ENCODE results near the gene TPRKB. TPM values are rescaled to one million over a fixed set of nuclear protein-coding genes. Genes with fewer than 3 reads are reported as not detected.

The TPRKB gene
- total and polyA plus RNA-seq, 2 donors (not counting 1 experiment from before 2014, with no cell fraction given) = 24.3 to 31.2 TPM

DNA sequence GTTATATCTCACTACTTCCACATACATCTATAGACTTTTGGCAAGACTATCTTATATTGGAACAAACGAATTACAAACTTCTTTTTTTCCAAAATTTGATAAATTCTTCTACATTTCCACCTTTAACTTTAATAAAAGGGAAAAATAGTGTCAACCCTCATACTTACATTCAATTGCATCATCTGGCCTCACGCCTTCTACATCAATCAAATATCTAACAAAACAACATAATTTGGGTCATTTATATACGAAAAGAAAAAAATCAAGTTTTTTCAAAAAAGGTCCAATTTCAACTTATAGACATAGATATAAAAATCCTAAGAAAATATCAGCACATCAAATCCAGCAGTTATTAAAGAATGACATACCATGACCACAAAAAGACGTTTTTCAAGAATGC lies 29.8 kb upstream of the TPRKB start:
- Histone ChIP-seq H3K9ac (ENCODE audit: low read length) (no peak overlapping the region), H3K27ac (ENCODE audit: low read length in 2 of 2) (no peak overlapping the region), H3K79me2 (ENCODE audit: control insufficient read depth, insufficient read depth, low read length) (no peaks in the 10 kb centered on the region), H3K27me3 (replicated peaks in 1 of 4; ENCODE audit: control extremely low read depth in 1 of 4, control insufficient read depth in 3 of 4, insufficient read depth in 4 of 4, low read length in 3 of 4) (no peaks in the 10 kb centered on the region), H3K9me3 (ENCODE audit: control extremely low read depth in 1 of 3, control insufficient read depth in 2 of 3, insufficient read depth in 1 of 3, low read length in 2 of 3) (no peaks in the 10 kb centered on the region), H2AFZ (ENCODE audit: insufficient read depth, low read depth, low read length, poor library complexity, severe bottlenecking) (no peak overlapping the region), H3K4me3 (ENCODE audit: control extremely low read depth in 1 of 5, extremely low read depth in 1 of 5, insufficient read depth in 1 of 5, low read depth in 2 of 5, low read length in 4 of 5) (no peak overlapping the region), H3K4me1 (ENCODE audit: control insufficient read depth in 2 of 2, insufficient read depth in 2 of 2, low read length in 2 of 2) (no peaks in the 10 kb centered on the region), H3K36me3 (replicated peaks in 1 of 2; ENCODE audit: control extremely low read depth in 1 of 2, control insufficient read depth in 1 of 2, extremely low read depth in 1 of 2, insufficient read depth in 2 of 2, low read length in 1 of 2) (peaks cover 12 to 63% of the 10 kb centered on the region in 2 experiments), H3K4me2 (replicated peaks; ENCODE audit: low read depth, low read length, poor library complexity, severe bottlenecking) (no peak overlapping the region), H4K20me1 (ENCODE audit: control insufficient read depth, insufficient read depth, low read length, poor library complexity, severe bottlenecking) (peaks cover 19% of the 10 kb centered on the region)
- CTCF ChIA-PET = no interaction called here
- H3K27me3 Mint-ChIP-seq = no peaks in the 10 kb centered on the region
- H3K27ac Mint-ChIP-seq = no peak overlapping the region
- H3K9me3 Mint-ChIP-seq (ENCODE audit: insufficient read depth) = no peaks in the 10 kb centered on the region
- H3K4me1 Mint-ChIP-seq = no peaks in the 10 kb centered on the region
- POLR2A ChIA-PET = no interaction called here
- ATAC-seq (ENCODE audit: low read depth) (no peak), DNase-seq (no peak)
- no CpG with 5 or more reads among the region's 4 CpGs for WGBS (ENCODE audit: insufficient coverage)
- H3K4me3 Mint-ChIP-seq = no peak overlapping the region
- TF ChIP-seq, protein P1, sequence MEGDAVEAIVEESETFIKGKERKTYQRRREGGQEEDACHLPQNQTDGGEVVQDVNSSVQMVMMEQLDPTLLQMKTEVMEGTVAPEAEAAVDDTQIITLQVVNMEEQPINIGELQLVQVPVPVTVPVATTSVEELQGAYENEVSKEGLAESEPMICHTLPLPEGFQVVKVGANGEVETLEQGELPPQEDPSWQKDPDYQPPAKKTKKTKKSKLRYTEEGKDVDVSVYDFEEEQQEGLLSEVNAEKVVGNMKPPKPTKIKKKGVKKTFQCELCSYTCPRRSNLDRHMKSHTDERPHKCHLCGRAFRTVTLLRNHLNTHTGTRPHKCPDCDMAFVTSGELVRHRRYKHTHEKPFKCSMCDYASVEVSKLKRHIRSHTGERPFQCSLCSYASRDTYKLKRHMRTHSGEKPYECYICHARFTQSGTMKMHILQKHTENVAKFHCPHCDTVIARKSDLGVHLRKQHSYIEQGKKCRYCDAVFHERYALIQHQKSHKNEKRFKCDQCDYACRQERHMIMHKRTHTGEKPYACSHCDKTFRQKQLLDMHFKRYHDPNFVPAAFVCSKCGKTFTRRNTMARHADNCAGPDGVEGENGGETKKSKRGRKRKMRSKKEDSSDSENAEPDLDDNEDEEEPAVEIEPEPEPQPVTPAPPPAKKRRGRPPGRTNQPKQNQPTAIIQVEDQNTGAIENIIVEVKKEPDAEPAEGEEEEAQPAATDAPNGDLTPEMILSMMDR (IDR thresholded peaks at IDR 0.05) = no peak
- TF ChIP-seq EZH2 (IDR thresholded peaks at IDR 0.05; ENCODE audit: borderline replicate concordance, insufficient read depth, low read depth, low read length, poor library complexity, severe bottlenecking) = no peak
- intact Hi-C loops (cut with micrococcal nuclease) = no loop called here

DNA sequence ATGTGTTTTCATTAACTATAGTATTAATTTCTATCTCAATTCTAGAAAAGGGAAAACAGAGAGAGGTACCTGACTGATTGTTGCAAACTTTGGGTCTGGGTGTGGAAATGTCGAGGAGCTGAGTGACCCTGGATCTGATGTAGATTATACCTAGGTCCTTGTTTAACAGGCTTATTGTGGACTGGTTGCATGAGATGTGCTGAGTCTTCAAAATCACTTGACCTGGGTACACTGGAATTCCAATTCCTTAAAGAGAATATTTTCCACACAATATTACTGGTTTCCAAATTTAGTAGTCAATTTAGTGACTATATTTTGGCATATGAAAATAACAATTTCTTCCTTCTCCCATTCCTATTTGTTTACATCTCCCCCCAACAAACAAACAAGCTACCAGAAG lies 29.2 kb upstream of the TPRKB start:
- H2AFZ ChIP-seq (ENCODE audit: insufficient read depth, low read depth, low read length, poor library complexity, severe bottlenecking) = no peak overlapping the region
- no peaks in the 10 kb centered on the region for H3K27me3 Mint-ChIP-seq
- intact Hi-C loops (cut with micrococcal nuclease) = no loop called here
- ATAC-seq (ENCODE audit: low read depth) (no peak), DNase-seq (no peak)
- WGBS (ENCODE audit: insufficient coverage) = 100% methylated on average over 1 of the region's 1 CpG
- H3K4me1 ChIP-seq (ENCODE audit: control insufficient read depth in 2 of 2, insufficient read depth in 2 of 2, low read length in 2 of 2) = no peaks in the 10 kb centered on the region
- no peak overlapping the region for H3K27ac Mint-ChIP-seq
- H3K9ac ChIP-seq (ENCODE audit: low read length) = no peak overlapping the region
- TF ChIP-seq EZH2 (IDR thresholded peaks at IDR 0.05; ENCODE audit: borderline replicate concordance, insufficient read depth, low read depth, low read length, poor library complexity, severe bottlenecking) = no peak
- TF ChIP-seq, protein P1 (IDR thresholded peaks at IDR 0.05) = no peak
- H3K4me1 Mint-ChIP-seq = no peaks in the 10 kb centered on the region
- H3K4me2 ChIP-seq (replicated peaks; ENCODE audit: low read depth, low read length, poor library complexity, severe bottlenecking) = no peak overlapping the region
- H3K79me2 ChIP-seq (ENCODE audit: control insufficient read depth, insufficient read depth, low read length) = no peaks in the 10 kb centered on the region
- no peaks in the 10 kb centered on the region for H3K27me3 ChIP-seq (replicated peaks in 1 of 4; ENCODE audit: control extremely low read depth in 1 of 4, control insufficient read depth in 3 of 4, insufficient read depth in 4 of 4, low read length in 3 of 4)
- ChIA-PET POLR2A (no interaction called here), CTCF (no interaction called here)
- no peak overlapping the region for H3K4me3 ChIP-seq (ENCODE audit: control extremely low read depth in 1 of 5, extremely low read depth in 1 of 5, insufficient read depth in 1 of 5, low read depth in 2 of 5, low read length in 4 of 5)
- H3K9me3 Mint-ChIP-seq (ENCODE audit: insufficient read depth) = no peaks in the 10 kb centered on the region
- peaks cover 19% of the 10 kb centered on the region for H4K20me1 ChIP-seq (ENCODE audit: control insufficient read depth, insufficient read depth, low read length, poor library complexity, severe bottlenecking)
- H3K36me3 ChIP-seq (replicated peaks in 1 of 2; ENCODE audit: control extremely low read depth in 1 of 2, control insufficient read depth in 1 of 2, extremely low read depth in 1 of 2, insufficient read depth in 2 of 2, low read length in 1 of 2) = peaks cover 11 to 68% of the 10 kb centered on the region in 2 experiments
- H3K9me3 ChIP-seq (ENCODE audit: control extremely low read depth in 1 of 3, control insufficient read depth in 2 of 3, insufficient read depth in 1 of 3, low read length in 2 of 3) = no peaks in the 10 kb centered on the region
- no peak overlapping the region for H3K4me3 Mint-ChIP-seq
- H3K27ac ChIP-seq (ENCODE audit: low read length in 2 of 2) = no peak overlapping the region
